HEK293 (cell line): ENCODE measurements around the gene CFAP299.
A peak's percentile ranks its signal among the peaks of the same experiment; 100 is the strongest.

Experiments used
- CTCF ChIA-PET: fragments of 350-600 bp; formaldehyde crosslinking; extraction: SDS; loops from one replicate; lab custom pipeline; 2021; ENCODE audit warnings: antibody characterized with exemption; lab: Yijun Ruan, JAX
- POLR2A ChIA-PET: fragments of 300-600 bp; formaldehyde crosslinking; extraction: SDS; loops from one replicate; lab custom pipeline; 2020; ENCODE audit warnings: antibody characterized with exemption, inconsistent platforms; lab: Yijun Ruan, JAX
- H3K27ac ChIP-seq: fragments of 200-500 bp; sonication (Bioruptor generic); 2 replicates; pipeline ENCODE4 v1.5.1; 2014; ENCODE audit warnings: low read depth, low read length, control low read depth, inconsistent platforms; ENCODE audit errors: extremely low read depth
- H3K36me3 ChIP-seq, 2 experiments: fragments of 200-500 bp in 1 of 2; sonication (Bioruptor generic) in 1 of 2; 1 replicate in 1 of 2; 2 replicates in 1 of 2; pipeline ENCODE4 v1.5.1; 2014 to 2017; ENCODE audit warnings: inconsistent platforms in 2 of 2, low read length in 2 of 2; ENCODE audit not compliant: control insufficient read depth in 2 of 2, insufficient read depth in 1 of 2
- H3K4me1 ChIP-seq: fragments of 200-500 bp; sonication (Bioruptor generic); 2 replicates; pipeline ENCODE4 v1.5.1; 2014; ENCODE audit warnings: mild to moderate bottlenecking, low read length, inconsistent platforms; ENCODE audit not compliant: control insufficient read depth, insufficient read depth
- H3K4me3 ChIP-seq: 2 replicates; pipeline ENCODE4 v1.5.1; 2011; ENCODE audit warnings: low read depth, mild to moderate bottlenecking, control low read depth, low read length, moderate library complexity
- H3K9me3 ChIP-seq: fragments of 200-500 bp; sonication (Bioruptor generic); 2 replicates; pipeline ENCODE4 v1.5.1; 2014; ENCODE audit warnings: low read depth, low read length, inconsistent platforms; ENCODE audit not compliant: control insufficient read depth, insufficient read depth
- HOXC10 ChIP-seq: sonication (generic); formaldehyde crosslinking; IDR thresholded peaks from 2 replicates; pipeline ENCODE4 v1.8.1; 2023; ENCODE audit warnings: mild to moderate bottlenecking, missing genetic modification reagents
- OSR2 ChIP-seq: fragments of 450-650 bp; formaldehyde crosslinking; IDR thresholded peaks from 2 replicates; pipeline ENCODE4 v1.5.1; 2016; ENCODE audit warnings: missing biosample characterization, missing genetic modification characterization
- REPIN1 ChIP-seq: fragments of 450-650 bp; formaldehyde crosslinking; IDR thresholded peaks from 2 replicates; pipeline ENCODE4 v1.5.1; 2017; ENCODE audit warnings: missing biosample characterization, missing genetic modification characterization, low read depth
- SP2 ChIP-seq: fragments of 450-650 bp; formaldehyde crosslinking; IDR thresholded peaks from 2 replicates; pipeline ENCODE4 v1.5.1; 2016; ENCODE audit warnings: missing biosample characterization, missing genetic modification characterization
- ZBTB8A ChIP-seq: fragments of 450-650 bp; formaldehyde crosslinking; IDR thresholded peaks from 2 replicates; pipeline ENCODE4 v1.5.1; 2016; ENCODE audit warnings: missing biosample characterization, missing genetic modification characterization
- ZFHX2 ChIP-seq: fragments of 450-650 bp; formaldehyde crosslinking; conservative IDR thresholded peaks from 2 replicates; pipeline ENCODE4 v1.5.1; 2016; ENCODE audit warnings: missing biosample characterization, missing genetic modification characterization
- ZNF10 ChIP-seq: fragments of 450-650 bp; formaldehyde crosslinking; IDR thresholded peaks from 2 replicates; pipeline ENCODE4 v1.5.1; 2017; ENCODE audit warnings: missing biosample characterization, missing genetic modification characterization
- ZNF23 ChIP-seq: fragments of 450-650 bp; formaldehyde crosslinking; IDR thresholded peaks from 2 replicates; pipeline ENCODE4 v1.5.1; 2016; ENCODE audit warnings: missing biosample characterization, missing genetic modification characterization, borderline replicate concordance
- ZNF248 ChIP-seq: fragments of 450-650 bp; formaldehyde crosslinking; IDR thresholded peaks from 2 replicates; pipeline ENCODE4 v1.5.1; 2017; ENCODE audit warnings: missing biosample characterization, missing genetic modification characterization
- ZNF391 ChIP-seq: fragments of 450-650 bp; formaldehyde crosslinking; IDR thresholded peaks from 2 replicates; pipeline ENCODE4 v1.5.1; 2016; ENCODE audit warnings: low read depth, missing biosample characterization, missing genetic modification characterization, borderline replicate concordance
- ZNF521 ChIP-seq: fragments of 450-650 bp; formaldehyde crosslinking; IDR thresholded peaks from 2 replicates; pipeline ENCODE4 v1.5.1; 2017; ENCODE audit warnings: missing biosample characterization, mild to moderate bottlenecking, missing genetic modification characterization
- ZNF561 ChIP-seq: fragments of 450-650 bp; IDR thresholded peaks from 2 replicates; pipeline ENCODE4 v1.5.1; 2018; ENCODE audit warnings: missing biosample characterization, missing genetic modification characterization, borderline replicate concordance
- ZNF571 ChIP-seq: fragments of 450-650 bp; formaldehyde crosslinking; IDR thresholded peaks from 2 replicates; pipeline ENCODE4 v1.5.0; 2017; ENCODE audit warnings: missing biosample characterization, missing genetic modification characterization
- ZXDB ChIP-seq: fragments of 450-650 bp; formaldehyde crosslinking; IDR thresholded peaks from 2 replicates; pipeline ENCODE4 v1.5.1; 2016; ENCODE audit warnings: missing biosample characterization, missing genetic modification characterization
- TF ChIP-seq, protein P1 (sequence below): fragments of 450-650 bp; formaldehyde crosslinking; IDR thresholded peaks from 2 replicates; pipeline ENCODE4 v1.5.1; 2016; ENCODE audit warnings: missing biosample characterization, missing genetic modification characterization
- TF ChIP-seq, protein P2 (sequence below): fragments of 450-650 bp; formaldehyde crosslinking; IDR thresholded peaks from 2 replicates; pipeline ENCODE4 v1.5.1; 2016; ENCODE audit warnings: missing biosample characterization, missing genetic modification characterization
- TF ChIP-seq, protein P3 (sequence below): fragments of 450-650 bp; formaldehyde crosslinking; IDR thresholded peaks from 2 replicates; pipeline ENCODE4 v1.5.1; 2017; ENCODE audit warnings: missing biosample characterization, missing genetic modification characterization
- TF ChIP-seq, protein P4 (sequence below): fragments of 450-650 bp; formaldehyde crosslinking; IDR thresholded peaks from 2 replicates; pipeline ENCODE4 v1.5.1; 2016; ENCODE audit warnings: missing biosample characterization, missing genetic modification characterization
- TF ChIP-seq, protein P5 (sequence below): fragments of 450-650 bp; formaldehyde crosslinking; IDR thresholded peaks from 2 replicates; pipeline ENCODE4 v1.5.1; 2016; ENCODE audit warnings: missing biosample characterization, missing genetic modification characterization, low read depth
- TF ChIP-seq, protein P6 (sequence below): fragments of 450-650 bp; formaldehyde crosslinking; conservative IDR thresholded peaks from 2 replicates; pipeline ENCODE4 v1.5.1; 2016; ENCODE audit warnings: low read depth, missing biosample characterization, missing genetic modification characterization
- TF ChIP-seq, protein P7 (sequence below): fragments of 450-650 bp; formaldehyde crosslinking; IDR thresholded peaks from 2 replicates; pipeline ENCODE4 v1.5.1; 2017; ENCODE audit warnings: missing biosample characterization, missing genetic modification characterization

Gene CFAP299

DNA sequence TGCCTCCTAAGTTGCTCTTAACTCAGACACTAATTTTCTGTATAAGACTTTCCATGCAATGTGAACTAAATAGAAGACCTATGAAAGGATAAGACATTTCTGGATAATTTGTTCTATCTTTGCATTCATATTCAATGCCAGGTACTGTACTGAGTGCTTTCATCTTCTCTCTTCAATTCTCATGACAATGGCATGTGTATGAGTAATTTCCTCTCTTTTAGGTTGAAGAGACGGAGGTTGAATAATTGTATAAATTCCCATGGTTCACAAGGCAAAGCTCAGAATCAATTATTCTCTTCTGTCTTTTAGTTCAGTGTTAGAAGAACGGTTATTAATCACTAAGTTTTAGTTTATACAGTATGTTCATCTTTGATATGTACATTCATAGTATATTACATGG lies 29.3 kb upstream of the CFAP299 start (continued):
- TF ChIP-seq, protein P1, sequence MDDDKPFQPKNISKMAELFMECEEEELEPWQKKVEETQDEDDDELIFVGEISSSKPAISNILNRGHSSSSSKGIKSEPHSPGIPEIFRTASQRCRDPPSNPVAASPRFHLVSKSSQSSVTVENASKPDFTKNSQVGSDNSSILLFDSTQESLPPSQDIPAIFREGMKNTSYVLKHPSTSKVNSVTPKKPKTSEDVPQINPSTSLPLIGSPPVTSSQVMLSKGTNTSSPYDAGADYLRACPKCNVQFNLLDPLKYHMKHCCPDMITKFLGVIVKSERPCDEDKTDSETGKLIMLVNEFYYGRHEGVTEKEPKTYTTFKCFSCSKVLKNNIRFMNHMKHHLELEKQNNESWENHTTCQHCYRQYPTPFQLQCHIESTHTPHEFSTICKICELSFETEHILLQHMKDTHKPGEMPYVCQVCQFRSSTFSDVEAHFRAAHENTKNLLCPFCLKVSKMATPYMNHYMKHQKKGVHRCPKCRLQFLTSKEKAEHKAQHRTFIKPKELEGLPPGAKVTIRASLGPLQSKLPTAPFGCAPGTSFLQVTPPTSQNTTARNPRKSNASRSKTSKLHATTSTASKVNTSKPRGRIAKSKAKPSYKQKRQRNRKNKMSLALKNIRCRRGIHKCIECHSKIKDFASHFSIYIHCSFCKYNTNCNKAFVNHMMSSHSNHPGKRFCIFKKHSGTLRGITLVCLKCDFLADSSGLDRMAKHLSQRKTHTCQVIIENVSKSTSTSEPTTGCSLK (tag by site-specific recombination) = no peak

DNA sequence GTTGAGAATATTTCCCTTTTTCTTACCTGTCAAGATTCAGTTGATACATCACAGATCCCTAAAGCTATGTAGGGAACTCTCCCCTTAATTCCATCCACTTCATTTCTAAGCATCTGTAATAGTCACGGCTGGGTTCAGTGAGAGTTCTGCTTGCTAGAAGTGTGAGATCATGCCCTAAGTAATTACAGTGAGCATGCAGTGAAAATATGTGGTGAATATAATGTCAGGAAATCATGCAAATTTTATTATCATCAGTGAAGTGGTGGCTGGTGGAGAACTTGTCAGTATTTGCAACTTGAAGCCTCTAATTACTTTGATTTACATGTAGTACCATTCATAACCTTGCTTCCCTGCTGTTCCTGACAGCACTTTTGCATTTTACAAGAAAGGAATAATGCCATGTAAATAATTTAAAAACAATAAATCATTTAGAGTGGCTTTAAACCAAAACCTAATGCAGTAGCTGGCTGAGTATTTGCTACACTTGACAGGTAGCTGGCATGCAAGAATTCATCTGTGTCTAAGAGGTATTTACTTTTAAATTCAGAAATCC lies 28.3 kb upstream of the CFAP299 start:
- Histone ChIP-seq H3K36me3 (no peaks in the 10 kb centered on the region), H3K27ac (peak overlapping the region; percentile 82), H3K4me3 (no peak overlapping the region), H3K9me3 (no peaks in the 10 kb centered on the region), H3K4me1 (peaks cover 6% of the 10 kb centered on the region)
- ChIA-PET CTCF (interaction anchor here (0.6 to 0.7 kb wide), 4 partner anchors 58 to 817 kb away, joined by 3 to 5 read pairs (median 3); no protein-coding TSS in a partner anchor), POLR2A (interaction anchor here (0.8 to 1.4 kb wide), 4 partner anchors 29 to 726 kb away, joined by 3 to 4 read pairs (median 3); partner anchors contain the start of gene CFAP299)
- peak; percentile 91 for TF ChIP-seq ZNF561 (tag by site-specific recombination)
- TF ChIP-seq, protein P2, sequence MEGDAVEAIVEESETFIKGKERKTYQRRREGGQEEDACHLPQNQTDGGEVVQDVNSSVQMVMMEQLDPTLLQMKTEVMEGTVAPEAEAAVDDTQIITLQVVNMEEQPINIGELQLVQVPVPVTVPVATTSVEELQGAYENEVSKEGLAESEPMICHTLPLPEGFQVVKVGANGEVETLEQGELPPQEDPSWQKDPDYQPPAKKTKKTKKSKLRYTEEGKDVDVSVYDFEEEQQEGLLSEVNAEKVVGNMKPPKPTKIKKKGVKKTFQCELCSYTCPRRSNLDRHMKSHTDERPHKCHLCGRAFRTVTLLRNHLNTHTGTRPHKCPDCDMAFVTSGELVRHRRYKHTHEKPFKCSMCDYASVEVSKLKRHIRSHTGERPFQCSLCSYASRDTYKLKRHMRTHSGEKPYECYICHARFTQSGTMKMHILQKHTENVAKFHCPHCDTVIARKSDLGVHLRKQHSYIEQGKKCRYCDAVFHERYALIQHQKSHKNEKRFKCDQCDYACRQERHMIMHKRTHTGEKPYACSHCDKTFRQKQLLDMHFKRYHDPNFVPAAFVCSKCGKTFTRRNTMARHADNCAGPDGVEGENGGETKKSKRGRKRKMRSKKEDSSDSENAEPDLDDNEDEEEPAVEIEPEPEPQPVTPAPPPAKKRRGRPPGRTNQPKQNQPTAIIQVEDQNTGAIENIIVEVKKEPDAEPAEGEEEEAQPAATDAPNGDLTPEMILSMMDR (tag by site-specific recombination) = no peak
- no peak for TF ChIP-seq ZNF521 (tag by site-specific recombination)
- TF ChIP-seq ZNF23 (tag by site-specific recombination) = no peak
- TF ChIP-seq, protein P3, sequence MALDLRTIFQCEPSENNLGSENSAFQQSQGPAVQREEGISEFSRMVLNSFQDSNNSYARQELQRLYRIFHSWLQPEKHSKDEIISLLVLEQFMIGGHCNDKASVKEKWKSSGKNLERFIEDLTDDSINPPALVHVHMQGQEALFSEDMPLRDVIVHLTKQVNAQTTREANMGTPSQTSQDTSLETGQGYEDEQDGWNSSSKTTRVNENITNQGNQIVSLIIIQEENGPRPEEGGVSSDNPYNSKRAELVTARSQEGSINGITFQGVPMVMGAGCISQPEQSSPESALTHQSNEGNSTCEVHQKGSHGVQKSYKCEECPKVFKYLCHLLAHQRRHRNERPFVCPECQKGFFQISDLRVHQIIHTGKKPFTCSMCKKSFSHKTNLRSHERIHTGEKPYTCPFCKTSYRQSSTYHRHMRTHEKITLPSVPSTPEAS (tag by site-specific recombination) = peak; percentile 66
- peak; percentile 66 for TF ChIP-seq ZBTB8A (tag by site-specific recombination)
- peak; percentile 100 for TF ChIP-seq OSR2 (tag by site-specific recombination)
- TF ChIP-seq, protein P4, sequence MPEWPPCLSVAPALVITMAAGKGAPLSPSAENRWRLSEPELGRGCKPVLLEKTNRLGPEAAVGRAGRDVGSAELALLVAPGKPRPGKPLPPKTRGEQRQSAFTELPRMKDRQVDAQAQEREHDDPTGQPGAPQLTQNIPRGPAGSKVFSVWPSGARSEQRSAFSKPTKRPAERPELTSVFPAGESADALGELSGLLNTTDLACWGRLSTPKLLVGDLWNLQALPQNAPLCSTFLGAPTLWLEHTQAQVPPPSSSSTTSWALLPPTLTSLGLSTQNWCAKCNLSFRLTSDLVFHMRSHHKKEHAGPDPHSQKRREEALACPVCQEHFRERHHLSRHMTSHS (tag by site-specific recombination) = peak; percentile 96
- TF ChIP-seq, protein P5, sequence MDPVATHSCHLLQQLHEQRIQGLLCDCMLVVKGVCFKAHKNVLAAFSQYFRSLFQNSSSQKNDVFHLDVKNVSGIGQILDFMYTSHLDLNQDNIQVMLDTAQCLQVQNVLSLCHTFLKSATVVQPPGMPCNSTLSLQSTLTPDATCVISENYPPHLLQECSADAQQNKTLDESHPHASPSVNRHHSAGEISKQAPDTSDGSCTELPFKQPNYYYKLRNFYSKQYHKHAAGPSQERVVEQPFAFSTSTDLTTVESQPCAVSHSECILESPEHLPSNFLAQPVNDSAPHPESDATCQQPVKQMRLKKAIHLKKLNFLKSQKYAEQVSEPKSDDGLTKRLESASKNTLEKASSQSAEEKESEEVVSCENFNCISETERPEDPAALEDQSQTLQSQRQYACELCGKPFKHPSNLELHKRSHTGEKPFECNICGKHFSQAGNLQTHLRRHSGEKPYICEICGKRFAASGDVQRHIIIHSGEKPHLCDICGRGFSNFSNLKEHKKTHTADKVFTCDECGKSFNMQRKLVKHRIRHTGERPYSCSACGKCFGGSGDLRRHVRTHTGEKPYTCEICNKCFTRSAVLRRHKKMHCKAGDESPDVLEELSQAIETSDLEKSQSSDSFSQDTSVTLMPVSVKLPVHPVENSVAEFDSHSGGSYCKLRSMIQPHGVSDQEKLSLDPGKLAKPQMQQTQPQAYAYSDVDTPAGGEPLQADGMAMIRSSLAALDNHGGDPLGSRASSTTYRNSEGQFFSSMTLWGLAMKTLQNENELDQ (tag by site-specific recombination) = 0 out of 2 replicates have a peak, but pooled peaks have one; percentile 23
- TF ChIP-seq REPIN1 (tag by site-specific recombination) = no peak
- peak; percentile 93 for TF ChIP-seq ZXDB (tag by site-specific recombination)
- TF ChIP-seq HOXC10 (CRISPR knock-in tag) = no peak
- no peak for TF ChIP-seq ZNF571 (tag by site-specific recombination)
- peak; percentile 86 for TF ChIP-seq ZNF10
- TF ChIP-seq ZNF248 = no peak
- peak; percentile 96 for TF ChIP-seq ZNF391 (tag by site-specific recombination)
- TF ChIP-seq, protein P6, sequence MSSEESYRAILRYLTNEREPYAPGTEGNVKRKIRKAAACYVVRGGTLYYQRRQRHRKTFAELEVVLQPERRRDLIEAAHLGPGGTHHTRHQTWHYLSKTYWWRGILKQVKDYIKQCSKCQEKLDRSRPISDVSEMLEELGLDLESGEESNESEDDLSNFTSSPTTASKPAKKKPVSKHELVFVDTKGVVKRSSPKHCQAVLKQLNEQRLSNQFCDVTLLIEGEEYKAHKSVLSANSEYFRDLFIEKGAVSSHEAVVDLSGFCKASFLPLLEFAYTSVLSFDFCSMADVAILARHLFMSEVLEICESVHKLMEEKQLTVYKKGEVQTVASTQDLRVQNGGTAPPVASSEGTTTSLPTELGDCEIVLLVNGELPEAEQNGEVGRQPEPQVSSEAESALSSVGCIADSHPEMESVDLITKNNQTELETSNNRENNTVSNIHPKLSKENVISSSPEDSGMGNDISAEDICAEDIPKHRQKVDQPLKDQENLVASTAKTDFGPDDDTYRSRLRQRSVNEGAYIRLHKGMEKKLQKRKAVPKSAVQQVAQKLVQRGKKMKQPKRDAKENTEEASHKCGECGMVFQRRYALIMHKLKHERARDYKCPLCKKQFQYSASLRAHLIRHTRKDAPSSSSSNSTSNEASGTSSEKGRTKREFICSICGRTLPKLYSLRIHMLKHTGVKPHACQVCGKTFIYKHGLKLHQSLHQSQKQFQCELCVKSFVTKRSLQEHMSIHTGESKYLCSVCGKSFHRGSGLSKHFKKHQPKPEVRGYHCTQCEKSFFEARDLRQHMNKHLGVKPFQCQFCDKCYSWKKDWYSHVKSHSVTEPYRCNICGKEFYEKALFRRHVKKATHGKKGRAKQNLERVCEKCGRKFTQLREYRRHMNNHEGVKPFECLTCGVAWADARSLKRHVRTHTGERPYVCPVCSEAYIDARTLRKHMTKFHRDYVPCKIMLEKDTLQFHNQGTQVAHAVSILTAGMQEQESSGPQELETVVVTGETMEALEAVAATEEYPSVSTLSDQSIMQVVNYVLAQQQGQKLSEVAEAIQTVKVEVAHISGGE (tag by site-specific recombination) = no peak
- TF ChIP-seq SP2 (tag by site-specific recombination) = peak; percentile 50
- TF ChIP-seq ZFHX2 (tag by site-specific recombination) = no peak
- TF ChIP-seq, protein P7, sequence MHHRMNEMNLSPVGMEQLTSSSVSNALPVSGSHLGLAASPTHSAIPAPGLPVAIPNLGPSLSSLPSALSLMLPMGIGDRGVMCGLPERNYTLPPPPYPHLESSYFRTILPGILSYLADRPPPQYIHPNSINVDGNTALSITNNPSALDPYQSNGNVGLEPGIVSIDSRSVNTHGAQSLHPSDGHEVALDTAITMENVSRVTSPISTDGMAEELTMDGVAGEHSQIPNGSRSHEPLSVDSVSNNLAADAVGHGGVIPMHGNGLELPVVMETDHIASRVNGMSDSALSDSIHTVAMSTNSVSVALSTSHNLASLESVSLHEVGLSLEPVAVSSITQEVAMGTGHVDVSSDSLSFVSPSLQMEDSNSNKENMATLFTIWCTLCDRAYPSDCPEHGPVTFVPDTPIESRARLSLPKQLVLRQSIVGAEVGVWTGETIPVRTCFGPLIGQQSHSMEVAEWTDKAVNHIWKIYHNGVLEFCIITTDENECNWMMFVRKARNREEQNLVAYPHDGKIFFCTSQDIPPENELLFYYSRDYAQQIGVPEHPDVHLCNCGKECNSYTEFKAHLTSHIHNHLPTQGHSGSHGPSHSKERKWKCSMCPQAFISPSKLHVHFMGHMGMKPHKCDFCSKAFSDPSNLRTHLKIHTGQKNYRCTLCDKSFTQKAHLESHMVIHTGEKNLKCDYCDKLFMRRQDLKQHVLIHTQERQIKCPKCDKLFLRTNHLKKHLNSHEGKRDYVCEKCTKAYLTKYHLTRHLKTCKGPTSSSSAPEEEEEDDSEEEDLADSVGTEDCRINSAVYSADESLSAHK (tag by site-specific recombination) = peak; percentile 94
